Activated effector memory CD4-positive, alpha-beta T cell treated with anti-CD3 and anti-CD28 coated beads, Interleukin-2, amount 50 U/mL, for 16 hours (primary cell): Measurements from ENCODE around the gene MYBPHL.

ENCODE experiments used
- DNase-seq: peaks from one replicate; pipeline ENCODE4 v3.0.0-alpha.2; 2020

MYBPHL gene

DNA sequence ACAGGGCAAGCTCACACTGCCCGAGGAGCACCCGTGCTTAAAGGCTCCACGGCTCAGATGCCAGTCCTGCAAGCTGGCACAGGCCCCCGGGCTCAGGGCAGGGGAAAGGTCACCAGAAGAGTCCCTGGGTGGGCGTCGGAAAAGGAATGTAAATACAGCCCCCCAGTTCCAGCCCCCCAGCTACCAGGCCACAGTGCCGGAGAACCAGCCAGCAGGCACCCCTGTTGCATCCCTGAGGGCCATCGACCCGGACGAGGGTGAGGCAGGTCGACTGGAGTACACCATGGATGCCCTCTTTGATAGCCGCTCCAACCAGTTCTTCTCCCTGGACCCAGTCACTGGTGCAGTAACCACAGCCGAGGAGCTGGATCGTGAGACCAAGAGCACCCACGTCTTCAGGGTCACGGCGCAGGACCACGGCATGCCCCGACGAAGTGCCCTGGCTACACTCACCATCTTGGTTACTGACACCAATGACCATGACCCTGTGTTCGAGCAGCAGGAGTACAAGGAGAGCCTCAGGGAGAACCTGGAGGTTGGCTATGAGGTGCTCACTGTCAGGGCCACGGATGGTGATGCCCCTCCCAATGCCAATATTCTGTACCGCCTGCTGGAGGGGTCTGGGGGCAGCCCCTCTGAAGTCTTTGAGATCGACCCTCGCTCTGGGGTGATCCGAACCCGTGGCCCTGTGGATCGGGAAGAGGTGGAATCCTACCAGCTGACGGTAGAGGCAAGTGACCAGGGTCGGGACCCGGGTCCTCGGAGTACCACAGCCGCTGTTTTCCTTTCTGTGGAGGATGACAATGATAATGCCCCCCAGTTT lies 56.1 kb downstream of the MYBPHL start:
- no peak for DNase-seq

DNA sequence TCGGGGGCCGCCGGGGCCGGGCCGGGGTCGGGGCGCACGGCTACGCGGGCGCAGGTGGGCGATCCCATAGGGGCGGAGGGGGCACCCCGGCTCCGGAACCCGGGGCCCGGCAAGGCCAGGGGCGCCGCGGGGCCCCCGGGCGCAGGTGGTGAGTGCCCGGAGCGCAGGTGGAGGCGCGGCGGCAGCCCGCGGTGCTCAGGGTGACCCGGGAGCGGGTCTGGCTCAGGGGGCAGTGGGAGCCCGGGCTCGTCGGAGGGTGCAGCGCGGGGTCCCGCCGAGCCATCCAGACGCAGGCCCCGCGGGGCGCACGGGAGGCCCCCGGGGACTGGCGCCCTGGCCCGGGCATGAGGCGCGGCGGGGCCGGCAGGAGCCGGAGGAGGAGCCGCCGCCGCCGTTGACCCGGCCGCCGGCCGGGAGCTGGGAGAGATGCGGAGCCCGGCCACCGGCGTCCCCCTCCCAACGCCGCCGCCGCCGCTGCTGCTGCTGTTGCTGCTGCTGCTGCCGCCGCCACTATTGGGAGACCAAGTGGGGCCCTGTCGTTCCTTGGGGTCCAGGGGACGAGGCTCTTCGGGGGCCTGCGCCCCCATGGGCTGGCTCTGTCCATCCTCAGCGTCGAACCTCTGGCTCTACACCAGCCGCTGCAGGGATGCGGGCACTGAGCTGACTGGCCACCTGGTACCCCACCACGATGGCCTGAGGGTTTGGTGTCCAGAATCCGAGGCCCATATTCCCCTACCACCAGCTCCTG lies 57.0 kb downstream of the MYBPHL start:
- no peak for DNase-seq

DNA sequence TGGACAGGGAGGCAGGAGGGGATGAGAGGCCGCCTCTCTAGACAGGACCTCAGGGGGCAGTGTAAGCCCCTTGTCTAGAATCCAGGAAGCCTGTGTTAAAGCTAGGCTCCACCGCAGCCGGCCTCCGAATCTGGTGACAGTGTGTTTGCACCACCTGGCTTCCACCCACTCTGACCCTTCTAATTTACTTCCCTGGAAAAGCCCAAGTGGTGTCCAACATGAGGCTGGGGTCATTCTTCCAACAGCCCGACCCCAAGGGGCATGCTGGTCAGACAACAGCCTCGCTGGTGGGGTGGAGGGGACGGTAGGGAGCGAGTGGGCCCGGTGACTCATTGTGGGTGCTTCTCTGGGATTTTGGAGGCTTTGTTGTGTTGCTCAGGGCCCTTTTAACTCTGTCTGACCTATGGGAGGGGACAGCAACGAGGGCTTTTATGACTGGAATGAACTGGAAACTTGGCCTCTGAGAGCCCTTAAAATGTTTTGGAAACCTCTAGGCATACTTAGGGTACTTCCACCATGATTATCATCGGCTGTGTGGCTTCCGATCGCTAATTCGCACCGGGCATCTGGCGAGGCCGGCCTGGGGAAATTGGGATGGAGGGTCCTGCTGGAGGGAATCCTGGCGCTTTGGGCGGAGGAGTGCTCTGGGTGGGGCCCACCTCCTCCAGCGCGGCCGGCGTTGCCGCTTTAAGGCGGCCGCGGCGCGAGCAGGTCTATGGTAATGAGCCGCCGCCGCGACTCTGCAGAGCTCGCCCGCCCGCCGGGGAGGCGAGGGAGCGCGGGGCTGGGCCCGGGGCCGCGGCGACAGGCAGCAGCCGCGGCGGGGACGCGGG lies 57.8 kb downstream of the MYBPHL start, which contains the start of gene CELSR2:
Gene CELSR2, plus strand, starts transcription at position 743 of the 833 bp plus-strand sequence. CDS start 541 bp downstream, outside the sequence.
- peak; percentile 83 for DNase-seq

GRCh38 chr1:109248444-109248796 lies 58.4 kb downstream of the MYBPHL start:
- peak; percentile 56 for DNase-seq

DNA sequence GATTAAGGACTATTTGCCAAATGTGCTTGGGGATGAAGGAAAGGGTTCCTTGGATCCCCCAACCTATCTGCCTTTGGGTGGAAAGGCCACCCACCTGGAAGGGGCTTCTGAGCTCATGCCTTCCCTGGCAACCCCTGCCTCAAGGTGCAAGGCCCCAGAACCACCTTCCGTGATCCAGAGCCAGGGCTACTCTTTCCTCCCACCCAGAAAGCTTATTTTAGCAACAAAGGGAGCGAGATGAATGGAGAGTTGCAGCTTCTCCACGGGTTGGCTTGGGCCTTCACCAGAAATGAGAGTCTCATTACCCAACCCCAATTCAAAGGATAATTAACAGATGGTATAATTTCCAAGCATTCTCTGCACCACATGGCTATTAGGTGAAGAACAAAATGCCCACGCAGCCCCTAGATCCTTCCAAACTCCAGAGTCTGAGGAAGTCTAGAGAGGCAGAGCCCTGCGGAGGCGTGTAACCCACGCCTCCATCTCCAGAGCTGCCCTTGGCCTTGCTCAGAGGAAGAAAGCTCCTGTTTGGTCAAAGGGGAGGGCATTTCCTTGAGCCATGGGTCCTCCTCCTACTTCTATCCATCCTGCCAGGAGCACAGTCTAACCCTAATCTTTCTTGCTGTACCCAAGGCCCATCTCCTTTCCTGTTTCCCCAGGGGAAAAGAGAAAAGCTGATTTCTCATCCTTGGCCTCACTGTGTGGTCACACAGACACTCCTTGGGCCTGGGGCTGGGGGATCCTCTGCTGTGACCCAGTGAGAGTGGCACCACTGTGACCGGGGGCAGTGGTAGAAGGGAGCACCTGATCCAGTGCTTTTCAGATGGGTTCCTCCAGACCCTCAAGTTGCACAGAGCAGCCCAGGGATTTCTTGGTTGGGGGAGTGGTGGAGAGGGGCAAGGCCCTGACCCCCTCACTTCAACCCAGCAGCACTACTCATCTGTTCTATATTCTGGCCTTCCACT lies 59.1 kb downstream of the MYBPHL start:
- DNase-seq = peak; percentile 49

GRCh38 chr1:109246141-109246551 lies 60.7 kb downstream of the MYBPHL start:
- DNase-seq = no peak

- no peak for DNase-seq
These were observed 62.8 kb downstream of the MYBPHL start for GRCh38 chr1:109243860-109244552.

DNA sequence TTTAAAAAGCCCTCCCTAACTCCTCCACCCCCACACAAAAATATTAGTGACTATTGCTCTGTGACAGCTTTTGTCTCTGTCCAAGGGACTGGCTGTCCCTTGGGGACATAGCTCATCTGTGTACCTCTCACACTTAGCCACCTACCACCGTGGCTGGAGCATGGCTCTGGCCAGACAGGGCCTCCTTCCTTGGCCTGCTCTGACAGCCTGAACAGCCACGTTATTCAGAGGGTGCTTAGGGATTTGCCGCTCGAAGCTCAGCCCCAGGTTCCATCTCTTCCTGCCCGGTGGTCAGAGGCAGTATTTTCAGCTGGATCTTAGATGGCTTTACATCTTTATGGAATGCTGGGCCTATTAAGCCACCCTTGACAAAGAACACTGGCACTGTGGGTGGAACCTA lies 63.6 kb downstream of the MYBPHL start:
- DNase-seq = no peak

- DNase-seq = no peak
These were observed 64.4 kb downstream of the MYBPHL start for GRCh38 chr1:109242387-109242786.
